SK-N-SH (cell line): ENCODE data around the gene ABCB10. TPM values are rescaled to one million over a fixed set of nuclear protein-coding genes. Genes with fewer than 3 reads are reported as not detected.

Source experiments
- CTCF ChIA-PET: fragments of 300-600, 350-600 bp; formaldehyde crosslinking; extraction: SDS; loops from one replicate; lab custom pipeline; 2021; lab: Yijun Ruan, JAX
- POLR2A ChIA-PET: fragments of 350-600 bp; sonication (Branson Sonifier 250); formaldehyde crosslinking; extraction: SDS; loops from one replicate; lab custom pipeline; 2020; ENCODE audit warnings: antibody characterized with exemption, inconsistent platforms; lab: Yijun Ruan, JAX
- DNase-seq: peaks from one replicate; pipeline ENCODE4 v3.0.0; 2012
- H2AFZ ChIP-seq: fragments of 200-600 bp; sonication (generic); 2 replicates; pipeline ENCODE4 v1.8.1; 2016; ENCODE audit warnings: antibody characterized with exemption, mild to moderate bottlenecking, low read depth
- H3F3A ChIP-seq: fragments of 200-600 bp; sonication (generic); replicated peaks from 2 replicates; pipeline ENCODE3; 2016; ENCODE audit warnings: antibody characterized with exemption, mild to moderate bottlenecking; ENCODE audit not compliant: insufficient read depth
- H3K27ac ChIP-seq, 2 experiments: fragments of 200-500 bp in 1 of 2; fragments of 200-600 bp in 1 of 2; sonication (Bioruptor generic) in 1 of 2; sonication (generic), shearing (Covaris generic) in 1 of 2; 2 replicates each; pipeline versions ENCODE4 v1.5.1 to v1.6.1; 2014 to 2016; ENCODE audit warnings: low read depth in 2 of 2, inconsistent platforms in 1 of 2, low read length in 1 of 2, mild to moderate bottlenecking in 1 of 2, mixed read lengths in 1 of 2
- H3K27me3 ChIP-seq: fragments of 200-600 bp; sonication (generic), shearing (Covaris generic); 2 replicates; pipeline ENCODE4 v1.6.1; 2016; ENCODE audit warnings: mixed run types; ENCODE audit not compliant: insufficient read depth
- H3K36me3 ChIP-seq, 2 experiments: fragments of 200-500 bp in 1 of 2; fragments of 200-600 bp in 1 of 2; sonication (Bioruptor generic) in 1 of 2; sonication (generic) in 1 of 2; replicated peaks in 1 of 2; 2 replicates each; pipeline versions ENCODE3 to v1.5.1; 2014 to 2016; ENCODE audit warnings: low read length in 1 of 2, mild to moderate bottlenecking in 1 of 2; ENCODE audit not compliant: insufficient read depth in 2 of 2, control insufficient read depth in 1 of 2
- H3K4me1 ChIP-seq, 2 experiments: fragments of 200-500 bp in 1 of 2; fragments of 200-600 bp in 1 of 2; sonication (Bioruptor generic) in 1 of 2; sonication (generic), shearing (Covaris generic) in 1 of 2; 2 replicates each; pipeline versions ENCODE4 v1.5.1 to v1.6.1; 2014 to 2016; ENCODE audit warnings: low read depth in 1 of 2, low read length in 1 of 2, mixed run types in 1 of 2; ENCODE audit not compliant: insufficient read depth in 2 of 2, control insufficient read depth in 1 of 2
- H3K4me2 ChIP-seq: fragments of 200-600 bp; sonication (generic), shearing (Covaris generic); 2 replicates; pipeline ENCODE4 v1.6.1; 2017; ENCODE audit warnings: mixed run types
- H3K4me3 ChIP-seq, 2 experiments: fragments of 200-500 bp in 1 of 2; fragments of 200-600 bp in 1 of 2; sonication (Bioruptor generic) in 1 of 2; sonication (generic), shearing (Covaris generic) in 1 of 2; 2 replicates each; pipeline versions ENCODE4 v1.5.1 to v1.8.1; 2014 to 2016; ENCODE audit warnings: low read depth in 2 of 2, inconsistent platforms in 1 of 2, low read length in 1 of 2, mild to moderate bottlenecking in 1 of 2, mixed read lengths in 1 of 2, moderate library complexity in 1 of 2
- H3K79me2 ChIP-seq: fragments of 200-600 bp; sonication (generic); 2 replicates; pipeline ENCODE4 v1.8.1; 2017; ENCODE audit warnings: mild to moderate bottlenecking; ENCODE audit not compliant: insufficient read depth
- H3K9ac ChIP-seq: fragments of 200-600 bp; sonication (generic); 2 replicates; pipeline ENCODE4 v1.6.1; 2017; ENCODE audit warnings: mixed run types
- H3K9me2 ChIP-seq: fragments of 200-600 bp; sonication (generic); 2 replicates; pipeline ENCODE4 v1.6.1; 2017; ENCODE audit warnings: mixed run types
- H3K9me3 ChIP-seq: fragments of 200-600 bp; sonication (generic); 2 replicates; pipeline ENCODE4 v1.6.1; 2017; ENCODE audit warnings: mixed run types, mild to moderate bottlenecking, moderate library complexity
- H4K20me1 ChIP-seq: fragments of 200-600 bp; sonication (generic); 2 replicates; pipeline ENCODE4 v1.6.1; 2017; ENCODE audit warnings: mild to moderate bottlenecking, mixed run types; ENCODE audit not compliant: insufficient read depth
- EP300 ChIP-seq, 2 experiments: IDR thresholded peaks; 2 replicates each; pipeline versions ENCODE4 v1.4.0 to v1.6.1; 2012; ENCODE audit warnings: borderline replicate concordance in 1 of 2, low read depth in 1 of 2, low read length in 1 of 2
- EZH2phosphoT487 ChIP-seq: fragments of 200-600 bp; sonication (generic); IDR thresholded peaks from 2 replicates; pipeline ENCODE4 v1.6.1; 2017; ENCODE audit warnings: low read depth, mixed run types, mild to moderate bottlenecking, antibody characterized with exemption, moderate library complexity, borderline replicate concordance
- FOSL2 ChIP-seq: IDR thresholded peaks from 2 replicates; pipeline ENCODE4 v1.4.0; 2012; ENCODE audit warnings: low read depth, mild to moderate bottlenecking, moderate library complexity, borderline replicate concordance
- JUND ChIP-seq: IDR thresholded peaks from 2 replicates; pipeline ENCODE4 v1.4.0; 2012
- MEF2A ChIP-seq: IDR thresholded peaks from 2 replicates; pipeline ENCODE4 v1.4.0; 2012; ENCODE audit warnings: low read depth, borderline replicate concordance
- NRF1 ChIP-seq: IDR thresholded peaks from 2 replicates; pipeline ENCODE4 v1.6.1; 2012; ENCODE audit warnings: low read depth, mild to moderate bottlenecking, low read length
- POLR2AphosphoS5 ChIP-seq: IDR thresholded peaks from 2 replicates; pipeline ENCODE4 v1.6.1; 2012; ENCODE audit warnings: low read depth, low read length
- RCOR1 ChIP-seq: fragments of 150-350 bp; IDR thresholded peaks from 2 replicates; pipeline ENCODE4 v1.6.1; 2017; ENCODE audit warnings: antibody characterized with exemption, low read length
- RFX5 ChIP-seq: IDR thresholded peaks from 2 replicates; pipeline ENCODE4 v1.6.1; 2012; ENCODE audit warnings: mild to moderate bottlenecking, improper control_type of control experiment, low read length
- SMC3 ChIP-seq: IDR thresholded peaks from 2 replicates; pipeline ENCODE4 v1.6.1; 2012; ENCODE audit warnings: low read depth, low read length, improper control_type of control experiment
- TAF1 ChIP-seq: IDR thresholded peaks from 2 replicates; pipeline ENCODE4 v1.6.1; 2012; ENCODE audit warnings: low read depth, mild to moderate bottlenecking, low read length, moderate library complexity, borderline replicate concordance
- YY1 ChIP-seq: IDR thresholded peaks from 2 replicates; pipeline ENCODE4 v1.4.0; 2012; ENCODE audit warnings: low read depth, mild to moderate bottlenecking
- WGBS: methylation state at CpG from one replicate; pipeline ENCODE4 v1.1.6; 2017; ENCODE audit warnings: low lambda C conversion rate; 5-methylcytosine and 5-hydroxymethylcytosine counted together
- polyA plus RNA-seq, 3 experiments: library from polyadenylated mRNA; depleted of rRNA; stranded (reverse); fragments of >200 nt; gene quantifications; 2 replicates each; pipeline ENCODE4 v1.2.3, GENCODE V29; 2012
- TF ChIP-seq, protein P1 (sequence below): fragments of 150-350 bp; IDR thresholded peaks from 2 replicates; pipeline ENCODE4 v1.6.1; 2016; ENCODE audit warnings: mild to moderate bottlenecking, low read depth, low read length
- TF ChIP-seq, protein P2 (sequence below): IDR thresholded peaks from 2 replicates; pipeline ENCODE4 v1.4.0; 2012; ENCODE audit warnings: low read depth
- TF ChIP-seq, protein P3 (sequence below): IDR thresholded peaks from 2 replicates; pipeline ENCODE4 v1.4.0; 2012; ENCODE audit warnings: low read depth, borderline replicate concordance
- TF ChIP-seq, protein P4 (sequence below): fragments of 200-600 bp; sonication (generic); IDR thresholded peaks from 2 replicates; pipeline ENCODE4 v1.6.1; 2017; ENCODE audit warnings: antibody characterized with exemption, mild to moderate bottlenecking, moderate library complexity
- TF ChIP-seq, protein P5 (sequence below): IDR thresholded peaks from 2 replicates; pipeline ENCODE4; 2012

Gene ABCB10
- polyA plus RNA-seq, 1 of the 3 experiments (the other 2 are of a cell fraction), result 5.7 TPM

DNA sequence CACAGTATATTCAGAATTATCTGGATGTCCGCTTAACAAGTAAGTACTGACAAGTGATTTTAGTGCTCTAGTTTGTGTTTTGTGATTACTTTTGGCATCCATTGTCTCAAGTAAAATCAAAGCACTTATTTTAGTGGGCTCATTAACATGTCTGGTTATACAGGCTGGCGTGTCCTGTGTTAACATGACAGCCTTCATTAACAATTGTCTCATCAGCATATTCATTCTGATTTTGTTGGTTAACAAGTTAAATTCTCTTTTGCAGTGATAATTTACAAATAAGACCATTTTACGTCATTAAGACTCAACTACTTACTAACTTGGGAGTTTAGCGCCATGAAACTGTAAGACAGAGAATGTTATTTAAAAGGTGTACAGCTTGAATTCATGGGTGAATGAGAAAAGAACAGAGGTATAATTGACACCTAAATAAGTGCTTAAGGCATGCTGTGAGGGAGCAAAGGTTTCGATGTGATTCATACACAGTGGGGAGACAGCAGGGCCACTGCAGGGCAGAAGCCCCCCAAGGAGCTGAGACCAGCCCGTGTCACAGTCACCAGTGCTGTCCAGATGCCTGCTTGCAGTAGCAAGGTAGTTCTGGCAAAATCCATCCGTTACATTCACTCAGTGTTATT lies 45.0 kb upstream of the ABCB10 start:
- H3K27me3 ChIP-seq, result no peaks in the 10 kb centered on the region
- no peaks in the 10 kb centered on the region for H3K9me3 ChIP-seq
- no peak overlapping the region for H3K9ac ChIP-seq
- H3K79me2 ChIP-seq, result peaks cover 23% of the 10 kb centered on the region; the same call in 1 of the 2 replicates
- no peak for TF ChIP-seq SMC3
- TF ChIP-seq NRF1, result no peak
- TF ChIP-seq TAF1, result no peak
- TF ChIP-seq MEF2A, result no peak
- no peak for TF ChIP-seq RFX5
- TF ChIP-seq RCOR1, result no peak
- TF ChIP-seq, protein P1, sequence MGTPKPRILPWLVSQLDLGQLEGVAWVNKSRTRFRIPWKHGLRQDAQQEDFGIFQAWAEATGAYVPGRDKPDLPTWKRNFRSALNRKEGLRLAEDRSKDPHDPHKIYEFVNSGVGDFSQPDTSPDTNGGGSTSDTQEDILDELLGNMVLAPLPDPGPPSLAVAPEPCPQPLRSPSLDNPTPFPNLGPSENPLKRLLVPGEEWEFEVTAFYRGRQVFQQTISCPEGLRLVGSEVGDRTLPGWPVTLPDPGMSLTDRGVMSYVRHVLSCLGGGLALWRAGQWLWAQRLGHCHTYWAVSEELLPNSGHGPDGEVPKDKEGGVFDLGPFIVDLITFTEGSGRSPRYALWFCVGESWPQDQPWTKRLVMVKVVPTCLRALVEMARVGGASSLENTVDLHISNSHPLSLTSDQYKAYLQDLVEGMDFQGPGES, result no peak
- no peak for TF ChIP-seq JUND
- no peak for TF ChIP-seq YY1
- TF ChIP-seq, protein P2, sequence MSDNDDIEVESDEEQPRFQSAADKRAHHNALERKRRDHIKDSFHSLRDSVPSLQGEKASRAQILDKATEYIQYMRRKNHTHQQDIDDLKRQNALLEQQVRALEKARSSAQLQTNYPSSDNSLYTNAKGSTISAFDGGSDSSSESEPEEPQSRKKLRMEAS, result no peak
- TF ChIP-seq, protein P3, sequence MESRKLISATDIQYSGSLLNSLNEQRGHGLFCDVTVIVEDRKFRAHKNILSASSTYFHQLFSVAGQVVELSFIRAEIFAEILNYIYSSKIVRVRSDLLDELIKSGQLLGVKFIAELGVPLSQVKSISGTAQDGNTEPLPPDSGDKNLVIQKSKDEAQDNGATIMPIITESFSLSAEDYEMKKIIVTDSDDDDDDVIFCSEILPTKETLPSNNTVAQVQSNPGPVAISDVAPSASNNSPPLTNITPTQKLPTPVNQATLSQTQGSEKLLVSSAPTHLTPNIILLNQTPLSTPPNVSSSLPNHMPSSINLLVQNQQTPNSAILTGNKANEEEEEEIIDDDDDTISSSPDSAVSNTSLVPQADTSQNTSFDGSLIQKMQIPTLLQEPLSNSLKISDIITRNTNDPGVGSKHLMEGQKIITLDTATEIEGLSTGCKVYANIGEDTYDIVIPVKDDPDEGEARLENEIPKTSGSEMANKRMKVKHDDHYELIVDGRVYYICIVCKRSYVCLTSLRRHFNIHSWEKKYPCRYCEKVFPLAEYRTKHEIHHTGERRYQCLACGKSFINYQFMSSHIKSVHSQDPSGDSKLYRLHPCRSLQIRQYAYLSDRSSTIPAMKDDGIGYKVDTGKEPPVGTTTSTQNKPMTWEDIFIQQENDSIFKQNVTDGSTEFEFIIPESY, result no peak
- no peak for TF ChIP-seq POLR2AphosphoS5
- TF ChIP-seq, protein P4, sequence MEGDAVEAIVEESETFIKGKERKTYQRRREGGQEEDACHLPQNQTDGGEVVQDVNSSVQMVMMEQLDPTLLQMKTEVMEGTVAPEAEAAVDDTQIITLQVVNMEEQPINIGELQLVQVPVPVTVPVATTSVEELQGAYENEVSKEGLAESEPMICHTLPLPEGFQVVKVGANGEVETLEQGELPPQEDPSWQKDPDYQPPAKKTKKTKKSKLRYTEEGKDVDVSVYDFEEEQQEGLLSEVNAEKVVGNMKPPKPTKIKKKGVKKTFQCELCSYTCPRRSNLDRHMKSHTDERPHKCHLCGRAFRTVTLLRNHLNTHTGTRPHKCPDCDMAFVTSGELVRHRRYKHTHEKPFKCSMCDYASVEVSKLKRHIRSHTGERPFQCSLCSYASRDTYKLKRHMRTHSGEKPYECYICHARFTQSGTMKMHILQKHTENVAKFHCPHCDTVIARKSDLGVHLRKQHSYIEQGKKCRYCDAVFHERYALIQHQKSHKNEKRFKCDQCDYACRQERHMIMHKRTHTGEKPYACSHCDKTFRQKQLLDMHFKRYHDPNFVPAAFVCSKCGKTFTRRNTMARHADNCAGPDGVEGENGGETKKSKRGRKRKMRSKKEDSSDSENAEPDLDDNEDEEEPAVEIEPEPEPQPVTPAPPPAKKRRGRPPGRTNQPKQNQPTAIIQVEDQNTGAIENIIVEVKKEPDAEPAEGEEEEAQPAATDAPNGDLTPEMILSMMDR, result no peak
- TF ChIP-seq FOSL2, result no peak
- no peak for TF ChIP-seq EP300 (IDR thresholded peaks at IDR 0.05; ENCODE audit: borderline replicate concordance in 1 of 2, low read depth in 1 of 2, low read length in 1 of 2)
- TF ChIP-seq EZH2phosphoT487, result no peak
- TF ChIP-seq, protein P5, sequence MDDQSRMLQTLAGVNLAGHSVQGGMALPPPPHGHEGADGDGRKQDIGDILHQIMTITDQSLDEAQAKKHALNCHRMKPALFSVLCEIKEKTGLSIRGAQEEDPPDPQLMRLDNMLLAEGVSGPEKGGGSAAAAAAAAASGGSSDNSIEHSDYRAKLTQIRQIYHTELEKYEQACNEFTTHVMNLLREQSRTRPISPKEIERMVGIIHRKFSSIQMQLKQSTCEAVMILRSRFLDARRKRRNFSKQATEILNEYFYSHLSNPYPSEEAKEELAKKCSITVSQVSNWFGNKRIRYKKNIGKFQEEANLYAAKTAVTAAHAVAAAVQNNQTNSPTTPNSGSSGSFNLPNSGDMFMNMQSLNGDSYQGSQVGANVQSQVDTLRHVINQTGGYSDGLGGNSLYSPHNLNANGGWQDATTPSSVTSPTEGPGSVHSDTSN, result no peak
- TF ChIP-seq, all 33 proteins: peak for 0
- Histone ChIP-seq H3K27ac (no peak overlapping the region), H3K9me2 (no peaks in the 10 kb centered on the region), H3K4me1 (no peaks in the 10 kb centered on the region), H3K4me3 (no peak overlapping the region), H3K4me2 (no peak overlapping the region), H3F3A (peaks cover 5% of the 10 kb centered on the region), H2AFZ (no peak overlapping the region), H4K20me1 (no peaks in the 10 kb centered on the region), H3K36me3 (peaks cover 59 to 87% of the 10 kb centered on the region in 2 experiments)
- no peak for DNase-seq
- CTCF ChIA-PET, result no interaction called here
- 96% methylated on average over 7 of the region's 7 CpGs for WGBS
- POLR2A ChIA-PET, result no interaction called here
